ENCODE results near the gene MTNR1A.

DNA sequence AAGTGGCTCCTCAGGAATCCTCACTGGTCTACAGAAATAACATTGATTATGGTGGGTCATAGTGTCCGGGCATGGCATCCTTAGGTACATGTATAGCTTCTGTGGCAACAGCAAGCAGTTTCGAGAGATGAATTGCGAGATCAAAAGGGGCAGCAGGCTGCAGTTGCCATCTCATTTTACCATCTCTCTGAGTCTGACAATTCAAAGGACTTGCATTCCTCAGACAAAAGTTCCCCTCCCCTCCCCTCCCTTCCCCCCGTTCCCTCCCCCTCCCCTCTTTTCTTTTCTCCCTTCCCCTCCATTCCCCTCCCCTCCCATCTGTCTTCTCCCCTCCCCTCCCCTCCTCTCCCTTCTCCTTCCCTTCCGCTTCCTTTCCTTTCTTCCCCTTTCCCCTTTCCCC is 70.2 kb downstream of the MTNR1A start:
- TF ChIP-seq, protein P1, sequence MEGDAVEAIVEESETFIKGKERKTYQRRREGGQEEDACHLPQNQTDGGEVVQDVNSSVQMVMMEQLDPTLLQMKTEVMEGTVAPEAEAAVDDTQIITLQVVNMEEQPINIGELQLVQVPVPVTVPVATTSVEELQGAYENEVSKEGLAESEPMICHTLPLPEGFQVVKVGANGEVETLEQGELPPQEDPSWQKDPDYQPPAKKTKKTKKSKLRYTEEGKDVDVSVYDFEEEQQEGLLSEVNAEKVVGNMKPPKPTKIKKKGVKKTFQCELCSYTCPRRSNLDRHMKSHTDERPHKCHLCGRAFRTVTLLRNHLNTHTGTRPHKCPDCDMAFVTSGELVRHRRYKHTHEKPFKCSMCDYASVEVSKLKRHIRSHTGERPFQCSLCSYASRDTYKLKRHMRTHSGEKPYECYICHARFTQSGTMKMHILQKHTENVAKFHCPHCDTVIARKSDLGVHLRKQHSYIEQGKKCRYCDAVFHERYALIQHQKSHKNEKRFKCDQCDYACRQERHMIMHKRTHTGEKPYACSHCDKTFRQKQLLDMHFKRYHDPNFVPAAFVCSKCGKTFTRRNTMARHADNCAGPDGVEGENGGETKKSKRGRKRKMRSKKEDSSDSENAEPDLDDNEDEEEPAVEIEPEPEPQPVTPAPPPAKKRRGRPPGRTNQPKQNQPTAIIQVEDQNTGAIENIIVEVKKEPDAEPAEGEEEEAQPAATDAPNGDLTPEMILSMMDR (IDR thresholded peaks at IDR 0.05; ENCODE audit: low read depth, low read length), result no peak
- TF ChIP-seq EZH2phosphoT487 (IDR thresholded peaks at IDR 0.05; ENCODE audit: low read depth), result no peak

All from OCI-LY3 (cell line).